K562 (cell line): ENCODE results near the gene VILL.

Experiments
- CBX1 ChIP-seq: sonication (generic); IDR thresholded peaks from 2 replicates; pipeline ENCODE4 v1.6.1; 2016; ENCODE audit warnings: antibody characterized with exemption, low read depth, mild to moderate bottlenecking
- CCAR2 ChIP-seq: fragments of 200-400 bp; formaldehyde crosslinking; IDR thresholded peaks from 2 replicates; pipeline ENCODE4 v1.6.1; 2017; ENCODE audit warnings: mild to moderate bottlenecking, low read depth, low read length
- DMBX1 ChIP-seq: fragments of 250-450 bp; sonication (Bioruptor Pico); IDR thresholded peaks from 2 replicates; pipeline ENCODE4 v1.8.0; 2022; ENCODE audit warnings: inconsistent platforms, mild to moderate bottlenecking, moderate library complexity, borderline replicate concordance
- EZH2 ChIP-seq: IDR thresholded peaks from 2 replicates; pipeline ENCODE4 v1.6.1; 2012; ENCODE audit warnings: low read depth, mild to moderate bottlenecking, inconsistent platforms, low read length, borderline replicate concordance
- JUN ChIP-seq, 2 experiments: sonication (generic) in 1 of 2; formaldehyde crosslinking in 1 of 2; IDR thresholded peaks; 2 replicates each; pipeline versions ENCODE4 v1.6.1 to v1.8.0; 2012 to 2022; ENCODE audit warnings: borderline replicate concordance in 2 of 2, mild to moderate bottlenecking in 2 of 2, improper control_type of control experiment in 1 of 2, low read depth in 1 of 2, low read length in 1 of 2, missing genetic modification reagents in 1 of 2
- POLR2A ChIP-seq: fragments of 450-650 bp; conservative IDR thresholded peaks from 2 replicates; pipeline ENCODE4 v1.6.1; 2016
- SIN3B ChIP-seq: fragments of 450-650 bp; IDR thresholded peaks from 2 replicates; pipeline ENCODE4 v1.6.1; 2017; ENCODE audit warnings: low read depth, mild to moderate bottlenecking, moderate library complexity
- SMC3 ChIP-seq: conservative IDR thresholded peaks from 2 replicates; pipeline ENCODE4 v1.6.1; 2011; ENCODE audit warnings: low read depth, low read length, improper control_type of control experiment; ENCODE audit not compliant: insufficient read depth
- SPI1 ChIP-seq: IDR thresholded peaks from 2 replicates; pipeline ENCODE4 v1.6.1; 2011; ENCODE audit warnings: low read depth, low read length, control low read depth, borderline replicate concordance
- TF ChIP-seq, protein P1 (sequence below): sonication (generic); formaldehyde crosslinking; IDR thresholded peaks from 2 replicates; pipeline ENCODE4 v1.8.1; 2023; ENCODE audit warnings: mild to moderate bottlenecking, missing genetic modification reagents
- TF ChIP-seq, protein P2 (sequence below), 3 experiments: IDR thresholded peaks in 2 of 3; conservative IDR thresholded peaks in 1 of 3; 2 replicates each; pipeline ENCODE4 v1.5.1; 2011 to 2012; ENCODE audit warnings: low read length in 3 of 3, mild to moderate bottlenecking in 3 of 3, control low read depth in 2 of 3, improper control_type of control experiment in 1 of 3, inconsistent platforms in 1 of 3, low read depth in 1 of 3, mixed read lengths in 1 of 3, moderate library complexity in 1 of 3; ENCODE audit not compliant: insufficient read depth in 2 of 3
- TF ChIP-seq, protein P3 (sequence below): sonication (generic); formaldehyde crosslinking; IDR thresholded peaks from 2 replicates; pipeline ENCODE4 v1.8.1; 2023; ENCODE audit warnings: mild to moderate bottlenecking, missing genetic modification reagents
- TF ChIP-seq, protein P4 (sequence below): sonication (generic); formaldehyde crosslinking; IDR thresholded peaks from 2 replicates; pipeline ENCODE4 v1.8.0; 2023; ENCODE audit warnings: mild to moderate bottlenecking, missing genetic modification reagents

DNA sequence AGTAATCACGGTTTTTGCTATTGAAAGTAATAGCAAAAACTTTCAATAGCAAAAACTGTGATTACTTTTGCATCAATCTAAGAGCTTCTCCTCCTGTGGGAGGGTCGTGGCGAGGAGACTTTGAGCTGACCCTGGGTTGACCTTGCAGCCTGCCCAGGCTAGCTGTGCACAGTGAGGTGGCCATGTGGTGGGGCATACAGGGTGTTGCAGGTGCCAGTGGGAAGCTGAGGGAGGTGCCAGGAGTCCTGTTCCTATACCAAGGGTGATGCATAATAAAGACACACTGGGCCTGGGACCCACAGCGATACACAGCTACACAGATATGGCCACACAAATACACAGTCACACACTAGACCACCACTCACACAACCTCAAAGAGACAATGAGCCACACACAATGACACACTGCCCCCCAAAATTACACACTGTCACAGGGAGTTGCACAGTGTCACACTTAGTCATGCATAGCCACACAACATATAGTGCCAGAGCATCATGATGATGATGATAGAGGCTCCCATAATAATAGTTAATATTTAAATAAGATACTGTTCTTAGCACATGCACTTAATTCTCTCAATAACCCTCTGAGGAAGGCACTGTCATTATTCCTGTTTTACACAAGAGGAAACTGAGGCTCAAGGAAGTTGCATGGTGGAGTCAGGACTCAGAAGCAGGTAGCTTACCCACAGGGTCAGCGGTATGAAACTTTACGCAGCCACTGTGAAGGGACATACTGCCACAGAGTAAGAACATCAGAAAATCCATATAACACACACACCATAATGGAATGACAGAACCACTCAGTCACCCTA lies 32.5 kb downstream of the VILL start:
- TF ChIP-seq DMBX1 (CRISPR knock-in tag) = no peak
- TF ChIP-seq EZH2 = no peak
- TF ChIP-seq JUN (IDR thresholded peaks at IDR 0.05; ENCODE audit: borderline replicate concordance, low read depth, low read length) = no peak
- no peak for TF ChIP-seq JUN (CRISPR knock-in tag; IDR thresholded peaks at IDR 0.05; ENCODE audit: borderline replicate concordance)
- TF ChIP-seq SPI1 = no peak
- TF ChIP-seq CBX1 = no peak
- TF ChIP-seq, protein P1, sequence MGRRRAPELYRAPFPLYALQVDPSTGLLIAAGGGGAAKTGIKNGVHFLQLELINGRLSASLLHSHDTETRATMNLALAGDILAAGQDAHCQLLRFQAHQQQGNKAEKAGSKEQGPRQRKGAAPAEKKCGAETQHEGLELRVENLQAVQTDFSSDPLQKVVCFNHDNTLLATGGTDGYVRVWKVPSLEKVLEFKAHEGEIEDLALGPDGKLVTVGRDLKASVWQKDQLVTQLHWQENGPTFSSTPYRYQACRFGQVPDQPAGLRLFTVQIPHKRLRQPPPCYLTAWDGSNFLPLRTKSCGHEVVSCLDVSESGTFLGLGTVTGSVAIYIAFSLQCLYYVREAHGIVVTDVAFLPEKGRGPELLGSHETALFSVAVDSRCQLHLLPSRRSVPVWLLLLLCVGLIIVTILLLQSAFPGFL (CRISPR knock-in tag) = no peak
- TF ChIP-seq, protein P2, sequence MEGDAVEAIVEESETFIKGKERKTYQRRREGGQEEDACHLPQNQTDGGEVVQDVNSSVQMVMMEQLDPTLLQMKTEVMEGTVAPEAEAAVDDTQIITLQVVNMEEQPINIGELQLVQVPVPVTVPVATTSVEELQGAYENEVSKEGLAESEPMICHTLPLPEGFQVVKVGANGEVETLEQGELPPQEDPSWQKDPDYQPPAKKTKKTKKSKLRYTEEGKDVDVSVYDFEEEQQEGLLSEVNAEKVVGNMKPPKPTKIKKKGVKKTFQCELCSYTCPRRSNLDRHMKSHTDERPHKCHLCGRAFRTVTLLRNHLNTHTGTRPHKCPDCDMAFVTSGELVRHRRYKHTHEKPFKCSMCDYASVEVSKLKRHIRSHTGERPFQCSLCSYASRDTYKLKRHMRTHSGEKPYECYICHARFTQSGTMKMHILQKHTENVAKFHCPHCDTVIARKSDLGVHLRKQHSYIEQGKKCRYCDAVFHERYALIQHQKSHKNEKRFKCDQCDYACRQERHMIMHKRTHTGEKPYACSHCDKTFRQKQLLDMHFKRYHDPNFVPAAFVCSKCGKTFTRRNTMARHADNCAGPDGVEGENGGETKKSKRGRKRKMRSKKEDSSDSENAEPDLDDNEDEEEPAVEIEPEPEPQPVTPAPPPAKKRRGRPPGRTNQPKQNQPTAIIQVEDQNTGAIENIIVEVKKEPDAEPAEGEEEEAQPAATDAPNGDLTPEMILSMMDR (IDR thresholded peaks at IDR 0.05 in 2 of 3, conservative IDR thresholded peaks at IDR 0.05 in 1 of 3; ENCODE audit: insufficient read depth in 2 of 3, low read depth in 1 of 3, low read length in 3 of 3) = no peak
- TF ChIP-seq, protein P3, sequence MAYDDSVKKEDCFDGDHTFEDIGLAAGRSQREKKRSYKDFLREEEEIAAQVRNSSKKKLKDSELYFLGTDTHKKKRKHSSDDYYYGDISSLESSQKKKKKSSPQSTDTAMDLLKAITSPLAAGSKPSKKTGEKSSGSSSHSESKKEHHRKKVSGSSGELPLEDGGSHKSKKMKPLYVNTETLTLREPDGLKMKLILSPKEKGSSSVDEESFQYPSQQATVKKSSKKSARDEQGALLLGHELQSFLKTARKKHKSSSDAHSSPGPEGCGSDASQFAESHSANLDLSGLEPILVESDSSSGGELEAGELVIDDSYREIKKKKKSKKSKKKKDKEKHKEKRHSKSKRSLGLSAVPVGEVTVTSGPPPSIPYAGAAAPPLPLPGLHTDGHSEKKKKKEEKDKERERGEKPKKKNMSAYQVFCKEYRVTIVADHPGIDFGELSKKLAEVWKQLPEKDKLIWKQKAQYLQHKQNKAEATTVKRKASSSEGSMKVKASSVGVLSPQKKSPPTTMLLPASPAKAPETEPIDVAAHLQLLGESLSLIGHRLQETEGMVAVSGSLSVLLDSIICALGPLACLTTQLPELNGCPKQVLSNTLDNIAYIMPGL (CRISPR knock-in tag) = no peak
- no peak for TF ChIP-seq POLR2A
- no peak for TF ChIP-seq CCAR2
- TF ChIP-seq, protein P4, sequence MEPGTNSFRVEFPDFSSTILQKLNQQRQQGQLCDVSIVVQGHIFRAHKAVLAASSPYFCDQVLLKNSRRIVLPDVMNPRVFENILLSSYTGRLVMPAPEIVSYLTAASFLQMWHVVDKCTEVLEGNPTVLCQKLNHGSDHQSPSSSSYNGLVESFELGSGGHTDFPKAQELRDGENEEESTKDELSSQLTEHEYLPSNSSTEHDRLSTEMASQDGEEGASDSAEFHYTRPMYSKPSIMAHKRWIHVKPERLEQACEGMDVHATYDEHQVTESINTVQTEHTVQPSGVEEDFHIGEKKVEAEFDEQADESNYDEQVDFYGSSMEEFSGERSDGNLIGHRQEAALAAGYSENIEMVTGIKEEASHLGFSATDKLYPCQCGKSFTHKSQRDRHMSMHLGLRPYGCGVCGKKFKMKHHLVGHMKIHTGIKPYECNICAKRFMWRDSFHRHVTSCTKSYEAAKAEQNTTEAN (CRISPR knock-in tag) = no peak
- TF ChIP-seq SMC3 = no peak
- no peak for TF ChIP-seq SIN3B
